HL-60 (cell line): ENCODE measurements around the gene ZNF385D.

ENCODE experiments used
- DNase-seq, 2 experiments: peaks; one replicate each; pipeline ENCODE4 v3.0.0-alpha.2; 2010 to 2020; ENCODE audit warnings: low read depth in 1 of 2, low spot score in 1 of 2
- H3K27ac ChIP-seq: fragments of 250-450 bp; sonication (Bioruptor Pico); replicated peaks from 2 replicates; pipeline ENCODE4 v1.5.1; 2020; ENCODE audit warnings: mild to moderate bottlenecking, moderate library complexity
- H3K27me3 ChIP-seq: fragments of 250-450 bp; sonication (Bioruptor Pico); 2 replicates; pipeline ENCODE4 v1.5.1; 2021; ENCODE audit warnings: mild to moderate bottlenecking, moderate library complexity; ENCODE audit not compliant: insufficient read depth, poor library complexity, severe bottlenecking
- H3K4me3 ChIP-seq: replicated peaks from 2 replicates; pipeline ENCODE4 v1.5.1; 2011; ENCODE audit warnings: mild to moderate bottlenecking, control low read depth, low read length; ENCODE audit not compliant: insufficient read depth
- GABPA ChIP-seq: IDR thresholded peaks from 2 replicates; pipeline ENCODE4 v1.6.1; 2012; ENCODE audit warnings: low read depth
- POLR2AphosphoS5 ChIP-seq: IDR thresholded peaks from 2 replicates; pipeline ENCODE4 v1.6.1; 2012; ENCODE audit warnings: low read depth
- SPI1 ChIP-seq: IDR thresholded peaks from 2 replicates; pipeline ENCODE4 v1.6.1; 2012; ENCODE audit warnings: low read depth, mild to moderate bottlenecking, borderline replicate concordance
- TF ChIP-seq, protein P1 (sequence below): IDR thresholded peaks from 2 replicates; pipeline ENCODE4 v1.6.1; 2012; ENCODE audit warnings: low read depth; ENCODE audit not compliant: insufficient replicate concordance
- TF ChIP-seq, protein P2 (sequence below): IDR thresholded peaks from one replicate; pipeline ENCODE4 v1.5.1; 2011; ENCODE audit warnings: low read length, control low read depth, inconsistent platforms; ENCODE audit not compliant: insufficient read depth

The ZNF385D gene

DNA sequence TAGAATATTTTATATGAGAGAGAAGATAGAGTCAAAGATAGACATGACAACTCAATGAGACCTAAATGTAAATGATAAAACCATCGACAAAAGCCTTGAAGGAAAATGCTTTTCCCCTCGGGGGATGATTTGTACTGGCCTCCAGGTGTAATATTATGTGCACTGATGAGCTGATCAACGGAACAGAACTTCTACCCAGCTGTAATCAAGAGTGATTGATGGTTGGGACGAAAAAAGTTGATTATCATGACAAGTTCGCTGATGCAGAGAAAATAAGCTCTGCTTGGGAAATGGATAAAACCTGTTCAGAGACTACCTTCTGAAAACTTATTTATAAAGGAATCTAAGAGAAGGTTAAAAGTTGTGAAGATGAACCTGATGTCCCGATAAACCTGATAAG lies 210.7 kb downstream of the ZNF385D start:
- Histone ChIP-seq H3K4me3 (no peak overlapping the region), H3K27ac (no peak overlapping the region), H3K27me3 (no peaks in the 10 kb centered on the region)
- DNase-seq = no peak
- TF ChIP-seq, protein P1, sequence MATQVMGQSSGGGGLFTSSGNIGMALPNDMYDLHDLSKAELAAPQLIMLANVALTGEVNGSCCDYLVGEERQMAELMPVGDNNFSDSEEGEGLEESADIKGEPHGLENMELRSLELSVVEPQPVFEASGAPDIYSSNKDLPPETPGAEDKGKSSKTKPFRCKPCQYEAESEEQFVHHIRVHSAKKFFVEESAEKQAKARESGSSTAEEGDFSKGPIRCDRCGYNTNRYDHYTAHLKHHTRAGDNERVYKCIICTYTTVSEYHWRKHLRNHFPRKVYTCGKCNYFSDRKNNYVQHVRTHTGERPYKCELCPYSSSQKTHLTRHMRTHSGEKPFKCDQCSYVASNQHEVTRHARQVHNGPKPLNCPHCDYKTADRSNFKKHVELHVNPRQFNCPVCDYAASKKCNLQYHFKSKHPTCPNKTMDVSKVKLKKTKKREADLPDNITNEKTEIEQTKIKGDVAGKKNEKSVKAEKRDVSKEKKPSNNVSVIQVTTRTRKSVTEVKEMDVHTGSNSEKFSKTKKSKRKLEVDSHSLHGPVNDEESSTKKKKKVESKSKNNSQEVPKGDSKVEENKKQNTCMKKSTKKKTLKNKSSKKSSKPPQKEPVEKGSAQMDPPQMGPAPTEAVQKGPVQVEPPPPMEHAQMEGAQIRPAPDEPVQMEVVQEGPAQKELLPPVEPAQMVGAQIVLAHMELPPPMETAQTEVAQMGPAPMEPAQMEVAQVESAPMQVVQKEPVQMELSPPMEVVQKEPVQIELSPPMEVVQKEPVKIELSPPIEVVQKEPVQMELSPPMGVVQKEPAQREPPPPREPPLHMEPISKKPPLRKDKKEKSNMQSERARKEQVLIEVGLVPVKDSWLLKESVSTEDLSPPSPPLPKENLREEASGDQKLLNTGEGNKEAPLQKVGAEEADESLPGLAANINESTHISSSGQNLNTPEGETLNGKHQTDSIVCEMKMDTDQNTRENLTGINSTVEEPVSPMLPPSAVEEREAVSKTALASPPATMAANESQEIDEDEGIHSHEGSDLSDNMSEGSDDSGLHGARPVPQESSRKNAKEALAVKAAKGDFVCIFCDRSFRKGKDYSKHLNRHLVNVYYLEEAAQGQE = no peak
- TF ChIP-seq GABPA (no peak), POLR2AphosphoS5 (no peak), SPI1 (no peak)
- TF ChIP-seq, protein P2, sequence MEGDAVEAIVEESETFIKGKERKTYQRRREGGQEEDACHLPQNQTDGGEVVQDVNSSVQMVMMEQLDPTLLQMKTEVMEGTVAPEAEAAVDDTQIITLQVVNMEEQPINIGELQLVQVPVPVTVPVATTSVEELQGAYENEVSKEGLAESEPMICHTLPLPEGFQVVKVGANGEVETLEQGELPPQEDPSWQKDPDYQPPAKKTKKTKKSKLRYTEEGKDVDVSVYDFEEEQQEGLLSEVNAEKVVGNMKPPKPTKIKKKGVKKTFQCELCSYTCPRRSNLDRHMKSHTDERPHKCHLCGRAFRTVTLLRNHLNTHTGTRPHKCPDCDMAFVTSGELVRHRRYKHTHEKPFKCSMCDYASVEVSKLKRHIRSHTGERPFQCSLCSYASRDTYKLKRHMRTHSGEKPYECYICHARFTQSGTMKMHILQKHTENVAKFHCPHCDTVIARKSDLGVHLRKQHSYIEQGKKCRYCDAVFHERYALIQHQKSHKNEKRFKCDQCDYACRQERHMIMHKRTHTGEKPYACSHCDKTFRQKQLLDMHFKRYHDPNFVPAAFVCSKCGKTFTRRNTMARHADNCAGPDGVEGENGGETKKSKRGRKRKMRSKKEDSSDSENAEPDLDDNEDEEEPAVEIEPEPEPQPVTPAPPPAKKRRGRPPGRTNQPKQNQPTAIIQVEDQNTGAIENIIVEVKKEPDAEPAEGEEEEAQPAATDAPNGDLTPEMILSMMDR = no peak

DNA sequence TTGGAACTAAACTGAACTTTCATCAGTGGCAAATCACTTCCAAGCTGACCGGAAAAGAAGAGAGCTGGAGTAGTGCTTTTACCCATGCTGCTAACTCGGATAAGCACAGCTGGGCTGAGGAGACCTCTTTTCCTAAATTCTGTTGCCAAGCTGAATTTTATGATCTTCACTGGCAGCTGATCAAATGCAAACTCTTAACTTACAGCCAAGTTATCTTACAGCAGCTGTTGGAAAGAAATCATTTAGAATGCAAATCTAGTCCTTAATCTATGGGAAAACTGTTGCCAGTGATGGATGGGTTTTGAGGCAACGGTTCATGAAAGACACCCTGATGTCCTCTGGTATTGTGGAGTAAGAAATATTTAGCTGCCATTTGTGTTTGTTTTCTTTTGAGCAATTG lies 216.5 kb downstream of the ZNF385D start:
- no peak overlapping the region for H3K4me3 ChIP-seq
- TF ChIP-seq POLR2AphosphoS5 = no peak
- no peak for TF ChIP-seq GABPA
- no peak for TF ChIP-seq SPI1
- TF ChIP-seq, protein P2 = no peak
- TF ChIP-seq, protein P1 = no peak
- H3K27me3 ChIP-seq = no peaks in the 10 kb centered on the region
- no peak overlapping the region for H3K27ac ChIP-seq
- no peak for DNase-seq

DNA sequence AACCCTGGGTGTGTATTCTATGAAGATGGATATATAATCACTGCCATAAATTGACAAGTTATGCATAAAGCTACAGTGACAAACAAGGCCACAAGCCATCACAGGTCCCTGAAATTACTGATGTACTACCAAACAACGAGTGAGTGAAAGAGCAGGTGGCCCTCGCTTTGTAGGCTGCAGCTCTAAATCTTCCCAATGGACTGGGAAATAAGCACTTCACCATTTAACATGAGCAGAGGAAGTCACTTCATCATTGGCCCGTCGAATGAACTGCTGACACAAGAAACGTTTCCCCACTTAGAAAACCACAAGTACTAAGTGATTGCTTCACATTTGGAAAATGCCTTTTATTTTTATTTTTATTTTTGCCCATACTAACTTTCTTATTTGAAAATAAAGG lies 218.0 kb downstream of the ZNF385D start:
- Histone ChIP-seq H3K27me3 (no peaks in the 10 kb centered on the region), H3K4me3 (no peak overlapping the region), H3K27ac (0 out of 2 replicates have a peak overlapping the region, but pooled peaks have one; percentile 13)
- TF ChIP-seq GABPA (no peak), SPI1 (peak; percentile 64; the same call in 1 of the 2 replicates)
- peak in 1 of 2 experiments; percentile 57 for DNase-seq

DNA sequence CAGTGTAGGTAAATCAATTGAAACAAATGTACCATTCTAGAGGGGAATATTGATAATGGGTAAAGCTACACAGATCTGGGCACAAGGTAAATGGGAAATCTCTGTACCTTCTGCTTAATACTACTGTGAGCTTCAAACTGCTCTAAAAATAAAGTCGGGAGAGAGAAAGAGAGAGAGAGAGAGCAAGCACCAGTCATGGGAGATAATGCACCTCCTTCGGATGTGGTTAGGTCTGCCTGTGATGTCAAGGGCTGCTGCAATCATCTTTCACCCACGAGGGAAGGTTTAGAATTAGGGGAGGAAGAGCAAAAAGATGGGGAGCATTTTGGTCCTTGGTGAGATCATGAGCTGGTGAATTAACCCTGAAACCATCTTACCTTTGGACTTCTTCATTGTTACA lies 219.1 kb downstream of the ZNF385D start:
- no peak for DNase-seq
- no peaks in the 10 kb centered on the region for H3K27me3 ChIP-seq
- H3K27ac ChIP-seq = no peak overlapping the region
- TF ChIP-seq SPI1 (no peak), GABPA (no peak), POLR2AphosphoS5 (no peak)
- TF ChIP-seq, protein P2 = no peak
- no peak overlapping the region for H3K4me3 ChIP-seq
